Iris pigment epithelial cell (primary cell): ENCODE data around the gene KRT78.
"Not testable (repeated sequence)": the region's sequence is repeated elsewhere in the genome, so short reads cannot be mapped to it uniquely, and the experiment has no call there.

Experiments used
- DNase-seq: peaks from one replicate; pipeline ENCODE4 v3.0.0-alpha.2; 2011; ENCODE audit warnings: low read depth

KRT78 gene

GRCh38 chr12:52848661-52849255 is at the start of gene KRT78:
Gene KRT78, minus strand, starts transcription at chr12:52848994. Its CDS starts 64 bp downstream, at chr12:52848930.
- DNase-seq, result no peak

GRCh38 chr12:52896190-52897100 is 47.7 kb upstream of the KRT78 start:
- DNase-seq, result no peak

GRCh38 chr12:52895726-52896189 is 47.0 kb upstream of the KRT78 start:
- DNase-seq, result no peak

GRCh38 chr12:52892974-52893373 is 44.2 kb upstream of the KRT78 start:
- DNase-seq, result no peak

GRCh38 chr12:52892207-52892852 is 43.5 kb upstream of the KRT78 start:
- no peak for DNase-seq

GRCh38 chr12:52891044-52891443 is 42.2 kb upstream of the KRT78 start:
- DNase-seq, result no peak

GRCh38 chr12:52890417-52890816 is 41.6 kb upstream of the KRT78 start:
- no peak for DNase-seq

GRCh38 chr12:52884526-52885293 is 35.9 kb upstream of the KRT78 start:
- no peak for DNase-seq

GRCh38 chr12:52880499-52880898 is 31.7 kb upstream of the KRT78 start:
- DNase-seq, result not testable (repeated sequence)

GRCh38 chr12:52879394-52880351 is 30.9 kb upstream of the KRT78 start:
- peak; percentile 76 for DNase-seq

GRCh38 chr12:52878507-52879393 is 30.0 kb upstream of the KRT78 start:
- no peak for DNase-seq

GRCh38 chr12:52877242-52877641 is 28.4 kb upstream of the KRT78 start:
- DNase-seq, result no peak

GRCh38 chr12:52876372-52876771 is 27.6 kb upstream of the KRT78 start:
- DNase-seq, result no peak

- DNase-seq, result no peak
Measured at GRCh38 chr12:52874573-52875435, 26.0 kb upstream of the KRT78 start.

GRCh38 chr12:52873832-52874572 is 25.2 kb upstream of the KRT78 start:
- DNase-seq, result peak; percentile 94

GRCh38 chr12:52873513-52873831 is 24.7 kb upstream of the KRT78 start:
- no peak for DNase-seq

- DNase-seq, result no peak
Measured at GRCh38 chr12:52872644-52873389, 24.0 kb upstream of the KRT78 start.
